HG02870 (cell line): ENCODE results near the gene ABCA3.

Experiments used
- ATAC-seq: cut with Tn5 transposase; IDR thresholded peaks from one replicate; pipeline ENCODE4 v1.9.1; 2021; ENCODE audit warnings: mild to moderate bottlenecking, moderate library complexity; ENCODE audit not compliant: unreplicated experiment

ABCA3 gene

DNA sequence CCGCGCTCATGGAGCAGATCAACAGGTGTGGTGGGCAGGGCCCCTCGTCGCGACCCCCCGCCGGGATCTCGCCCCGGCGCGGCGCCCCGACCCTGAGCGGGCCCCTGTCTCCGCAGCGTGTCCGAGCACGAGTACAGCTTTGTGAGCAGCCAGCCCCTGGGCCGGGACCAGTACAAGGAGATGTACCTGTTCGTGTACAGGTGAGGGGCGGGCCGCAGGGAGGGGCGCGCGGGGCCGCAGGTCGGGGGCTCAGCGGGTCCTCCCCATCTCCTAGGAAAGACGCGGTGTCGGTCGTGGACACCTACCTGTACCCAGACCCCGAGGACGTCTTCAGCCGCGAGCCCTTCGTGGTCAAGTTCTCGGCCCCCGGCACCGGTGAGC, 103.4 kb downstream of the ABCA3 start:
- ATAC-seq = no peak

DNA sequence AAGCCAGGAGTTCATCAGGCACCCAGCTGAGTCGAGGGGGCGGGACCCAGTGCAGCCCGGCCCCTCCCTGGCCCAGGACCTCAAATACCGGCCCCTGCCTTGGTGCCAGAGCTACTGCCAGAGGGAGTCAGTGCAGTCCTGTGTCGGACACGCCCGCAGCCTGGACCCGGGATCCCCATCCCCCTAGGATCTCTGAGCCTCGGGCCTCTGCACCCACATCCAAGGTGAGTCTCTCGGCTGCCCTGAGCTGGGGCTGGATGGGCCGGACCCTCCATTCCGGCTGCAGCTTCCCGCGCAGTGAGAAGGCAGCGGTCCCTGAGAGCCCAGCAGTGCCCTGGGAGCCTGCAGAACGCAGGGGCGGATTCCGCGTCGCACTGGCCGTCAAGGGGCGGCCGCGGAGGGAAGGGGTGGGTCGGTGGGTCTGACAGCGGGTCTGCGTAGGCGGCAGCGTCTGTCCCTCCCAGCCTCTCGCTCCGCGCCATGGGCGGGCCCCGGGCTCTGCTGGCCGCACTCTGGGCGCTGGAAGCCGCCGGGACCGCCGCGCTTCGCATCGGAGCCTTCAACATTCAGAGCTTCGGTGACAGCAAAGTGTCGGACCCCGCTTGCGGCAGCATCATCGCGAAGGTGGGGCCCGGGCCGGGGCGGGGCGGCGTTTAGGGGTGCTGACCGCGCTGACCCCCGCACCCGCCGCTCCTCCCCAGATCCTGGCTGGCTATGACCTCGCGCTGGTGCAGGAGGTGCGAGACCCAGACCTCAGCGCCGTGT, 104.0 kb downstream of the ABCA3 start, which contains the start of gene DNASE1L2:
TSS of gene DNASE1L2 (plus strand) at position 108 of the 765 bp plus-strand sequence. CDS start at position 481, 373 bp downstream.
- ATAC-seq = no peak

DNA sequence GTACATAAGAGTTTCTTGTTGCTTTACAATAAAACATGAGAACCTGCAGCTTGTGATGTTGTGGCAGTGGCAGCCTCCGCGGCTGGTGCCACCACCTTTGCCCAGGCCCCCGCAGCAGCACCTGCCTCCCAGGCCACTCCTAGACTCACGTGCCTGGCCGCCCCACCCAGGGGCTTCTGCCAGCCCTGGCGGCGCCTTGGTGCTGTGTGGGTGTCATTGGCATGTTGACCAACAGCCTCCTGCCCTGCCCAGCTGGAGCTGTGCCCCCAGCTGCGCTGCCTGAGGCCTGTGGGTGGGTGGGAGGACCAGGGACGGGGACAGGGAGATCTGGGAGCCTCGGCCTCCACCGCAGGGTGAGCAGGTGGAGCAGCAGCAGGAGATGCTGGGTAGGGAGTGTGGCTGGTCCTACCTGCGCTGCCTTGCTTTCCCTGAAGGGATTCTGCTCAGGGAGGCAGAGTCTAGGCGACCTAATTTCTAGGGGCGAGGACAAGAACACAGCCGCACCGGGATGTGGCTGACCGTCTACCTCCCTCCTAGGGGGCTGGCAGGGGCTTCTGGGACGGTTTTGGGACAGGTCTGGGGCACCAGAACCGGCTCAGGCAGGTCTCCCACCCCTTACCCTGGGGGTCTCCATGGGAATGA, 104.7 kb downstream of the ABCA3 start:
- no peak for ATAC-seq

DNA sequence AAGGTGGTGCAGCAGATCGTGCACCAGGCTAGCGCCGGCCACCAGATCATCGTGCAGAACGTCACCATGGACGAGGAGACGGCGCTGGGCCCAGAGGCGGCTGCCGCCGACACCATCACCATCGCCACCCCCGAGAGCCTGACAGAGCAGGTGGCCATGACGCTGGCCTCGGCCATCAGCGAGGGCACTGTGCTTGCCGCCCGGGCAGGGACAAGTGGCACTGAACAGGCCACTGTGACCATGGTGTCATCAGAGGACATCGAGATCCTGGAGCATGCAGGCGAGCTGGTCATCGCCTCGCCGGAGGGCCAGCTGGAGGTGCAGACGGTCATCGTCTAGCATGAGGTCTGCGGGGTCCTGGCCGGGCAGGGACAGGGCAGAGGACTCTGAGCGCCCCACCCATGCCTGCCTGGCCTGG, 105.3 kb downstream of the ABCA3 start:
- ATAC-seq = no peak

DNA sequence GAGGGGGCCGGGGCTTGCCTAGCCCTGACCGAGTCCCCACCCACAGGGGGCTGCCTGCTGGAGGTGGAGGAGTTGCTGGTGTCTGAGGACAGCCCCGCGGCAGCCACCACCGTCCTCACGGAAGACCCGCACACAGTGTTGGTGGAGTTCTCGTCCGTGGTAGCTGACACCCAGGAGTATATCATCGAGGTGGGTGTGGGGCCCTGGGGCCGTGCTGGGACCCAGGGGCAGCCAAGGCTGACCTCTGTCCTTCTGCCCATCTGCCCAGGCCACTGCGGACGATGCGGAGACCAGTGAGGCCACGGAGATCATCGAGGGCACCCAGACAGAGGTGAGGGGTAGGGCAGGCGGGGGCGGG, 105.7 kb downstream of the ABCA3 start:
- ATAC-seq = no peak

DNA sequence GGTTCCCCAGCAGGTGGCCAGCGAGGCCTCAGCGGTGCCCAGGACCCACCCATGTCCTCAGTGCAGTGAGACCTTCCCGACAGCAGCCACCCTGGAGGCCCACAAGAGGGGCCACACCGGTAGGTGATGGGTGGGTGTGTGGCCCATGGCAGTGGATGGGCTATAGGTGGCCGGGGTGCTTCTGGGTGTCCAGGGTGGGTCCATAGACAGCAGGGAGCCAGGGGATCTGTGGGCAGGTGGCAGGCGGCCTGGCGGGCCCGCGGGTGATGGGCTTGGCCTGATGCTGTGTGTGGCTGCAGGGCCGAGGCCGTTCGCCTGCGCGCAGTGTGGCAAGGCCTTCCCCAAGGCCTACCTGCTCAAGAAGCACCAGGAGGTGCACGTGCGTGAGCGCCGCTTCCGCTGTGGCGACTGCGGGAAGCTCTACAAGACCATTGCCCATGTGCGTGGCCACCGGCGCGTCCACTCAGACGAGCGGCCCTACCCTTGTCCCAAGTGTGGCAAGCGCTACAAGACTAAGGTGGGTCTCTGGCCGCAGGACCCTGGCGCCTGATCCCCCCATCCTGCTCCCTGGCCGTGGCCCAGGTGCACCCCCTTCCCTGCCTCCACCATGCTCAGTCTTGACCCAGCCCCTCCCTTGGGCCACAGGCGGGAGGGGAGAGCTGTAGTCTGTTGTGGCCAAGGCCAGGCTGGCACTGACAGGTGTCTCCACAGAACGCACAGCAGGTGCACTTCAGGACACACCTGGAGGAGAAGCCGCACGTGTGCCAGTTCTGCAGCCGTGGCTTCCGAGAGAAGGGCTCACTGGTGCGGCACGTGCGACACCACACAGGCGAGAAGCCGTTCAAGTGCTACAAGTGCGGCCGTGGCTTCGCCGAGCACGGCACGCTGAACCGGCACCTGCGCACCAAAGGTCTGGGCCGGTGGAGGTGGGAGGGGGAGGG, 106.4 kb downstream of the ABCA3 start:
- no peak for ATAC-seq

DNA sequence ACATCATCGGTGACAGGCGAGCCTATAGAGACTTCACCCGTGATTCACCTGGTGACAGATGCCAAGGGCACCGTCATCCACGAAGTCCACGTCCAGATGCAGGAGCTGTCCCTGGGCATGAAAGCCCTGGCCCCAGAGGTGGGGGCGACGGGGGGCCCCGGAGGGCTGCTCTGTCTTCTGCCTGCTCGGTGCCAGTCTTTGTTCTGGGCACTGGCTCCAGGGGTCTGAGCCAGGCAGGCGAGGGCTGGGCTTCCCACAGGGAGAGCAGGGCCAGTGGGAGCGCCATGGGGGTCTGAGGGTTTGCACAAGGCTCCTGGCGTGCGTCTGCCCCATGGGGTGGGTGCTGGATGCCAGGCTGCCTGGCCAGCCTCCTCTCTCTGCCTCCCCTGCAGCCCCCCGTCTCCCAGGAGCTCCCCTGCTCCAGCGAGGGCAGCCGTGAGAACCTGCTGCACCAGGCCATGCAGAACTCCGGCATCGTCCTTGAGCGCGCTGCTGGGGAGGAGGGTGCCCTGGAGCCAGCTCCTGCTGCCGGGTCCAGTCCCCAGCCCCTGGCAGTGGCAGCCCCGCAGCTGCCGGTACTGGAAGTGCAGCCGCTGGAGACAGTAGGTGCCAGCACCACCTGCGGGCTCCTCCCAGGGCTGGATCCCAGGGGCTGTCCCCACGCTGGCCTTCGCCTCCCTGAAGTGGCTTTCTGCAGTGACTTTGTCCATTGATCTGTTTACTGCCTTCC, 107.3 kb downstream of the ABCA3 start:
- ATAC-seq = no peak

DNA sequence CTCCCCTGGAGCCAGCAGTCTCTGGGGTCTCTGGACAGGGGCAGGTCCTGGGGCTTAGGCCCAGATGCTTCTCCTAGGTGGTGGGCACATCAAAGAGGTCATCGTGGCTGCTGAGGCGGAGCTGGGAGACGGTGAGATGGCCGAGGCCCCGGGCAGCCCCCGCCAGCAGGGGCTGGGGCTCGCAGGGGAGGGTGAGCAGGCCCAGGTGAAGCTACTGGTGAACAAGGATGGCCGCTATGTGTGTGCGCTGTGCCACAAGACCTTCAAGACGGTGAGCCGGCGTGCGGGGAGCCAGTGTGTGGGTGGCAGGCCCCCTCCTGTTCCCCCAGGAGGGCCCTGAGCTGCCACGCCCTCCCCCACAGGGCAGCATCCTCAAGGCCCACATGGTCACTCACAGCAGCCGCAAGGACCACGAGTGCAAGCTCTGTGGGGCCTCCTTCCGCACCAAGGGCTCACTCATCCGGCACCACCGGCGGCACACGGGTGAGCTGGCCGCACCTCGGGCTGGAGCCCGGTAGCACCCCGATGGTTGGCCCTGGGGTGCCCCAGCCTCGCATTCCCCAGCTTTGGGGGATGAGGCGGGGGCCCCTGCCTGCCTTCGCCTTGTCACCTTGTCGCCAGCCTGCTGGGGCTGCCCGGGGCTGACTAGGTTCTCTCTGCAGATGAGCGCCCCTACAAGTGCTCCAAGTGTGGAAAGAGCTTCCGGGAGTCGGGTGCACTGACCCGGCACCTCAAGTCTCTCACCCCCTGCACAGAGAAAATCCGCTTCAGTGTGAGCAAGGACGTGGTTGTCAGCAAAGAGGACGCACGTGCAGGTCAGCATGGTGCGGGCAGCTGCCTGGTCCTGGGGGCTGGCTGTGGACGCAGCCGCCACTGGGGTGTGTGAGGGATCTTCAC, 108.2 kb downstream of the ABCA3 start:
- ATAC-seq = no peak

DNA sequence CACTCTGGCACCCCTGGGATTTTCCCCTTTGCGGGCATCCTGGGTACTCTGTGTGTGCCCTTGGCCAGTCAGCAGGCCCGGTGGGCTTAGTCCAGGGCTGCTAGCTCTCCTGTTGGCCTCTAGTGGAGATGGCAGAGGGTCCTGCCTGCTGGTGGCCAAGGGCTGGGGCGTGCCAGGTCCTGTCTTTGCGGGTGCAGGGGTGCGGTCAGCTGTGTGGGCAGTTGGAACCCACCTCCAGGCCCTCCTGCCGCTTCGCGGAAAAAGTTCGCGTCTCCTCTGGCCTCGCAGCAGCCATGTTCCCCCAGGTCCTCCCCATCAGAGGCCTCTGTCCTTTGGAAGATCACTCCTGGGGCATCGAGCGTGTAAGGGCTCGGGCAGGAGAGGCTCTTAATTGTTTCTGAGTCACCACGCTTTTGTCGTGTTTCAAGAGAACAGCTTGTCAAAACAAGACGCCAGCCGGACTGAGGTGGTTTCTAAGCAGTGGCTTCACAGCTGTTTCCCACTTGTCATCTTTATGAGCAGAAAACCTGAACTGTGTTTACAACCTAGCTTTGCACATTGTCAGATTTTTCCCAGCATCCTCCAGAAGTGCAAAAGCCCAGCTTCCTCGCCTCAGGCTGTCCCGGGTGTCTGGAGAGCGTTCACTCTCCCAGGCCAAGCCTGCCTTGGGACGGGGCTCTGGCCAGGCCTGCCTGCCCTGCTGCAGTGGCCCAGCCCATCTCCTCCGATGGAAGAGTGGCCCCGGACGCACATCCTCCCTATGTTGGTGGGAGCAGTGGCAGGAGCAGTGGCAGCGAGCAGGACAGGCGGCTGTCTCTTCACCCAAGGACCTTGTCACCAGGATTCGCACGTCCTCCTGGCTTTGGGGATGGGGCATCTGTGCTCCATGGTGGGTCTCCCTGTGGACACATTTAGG, 109.3 kb downstream of the ABCA3 start:
- no peak for ATAC-seq

DNA sequence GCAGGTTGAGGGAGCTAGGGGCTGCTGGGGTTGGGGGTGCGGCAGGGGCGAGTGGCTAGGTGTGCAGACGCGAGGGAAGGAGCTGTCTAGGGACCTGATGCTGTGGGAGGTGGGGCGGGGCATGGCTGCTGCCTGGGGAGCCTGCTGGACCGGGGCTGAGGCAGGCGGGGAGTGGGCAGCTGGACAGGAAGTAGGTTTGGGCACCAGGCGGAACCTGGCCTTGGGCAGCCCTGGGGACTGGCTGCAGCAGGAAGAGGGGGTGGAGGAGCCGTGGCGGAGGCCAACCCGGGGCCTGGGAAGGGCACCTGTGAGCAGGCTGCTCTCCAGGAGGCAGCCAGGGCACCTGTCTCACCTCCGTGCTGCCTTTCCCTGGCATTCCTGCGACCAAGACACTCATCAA, 110.2 kb downstream of the ABCA3 start:
- no peak for ATAC-seq

DNA sequence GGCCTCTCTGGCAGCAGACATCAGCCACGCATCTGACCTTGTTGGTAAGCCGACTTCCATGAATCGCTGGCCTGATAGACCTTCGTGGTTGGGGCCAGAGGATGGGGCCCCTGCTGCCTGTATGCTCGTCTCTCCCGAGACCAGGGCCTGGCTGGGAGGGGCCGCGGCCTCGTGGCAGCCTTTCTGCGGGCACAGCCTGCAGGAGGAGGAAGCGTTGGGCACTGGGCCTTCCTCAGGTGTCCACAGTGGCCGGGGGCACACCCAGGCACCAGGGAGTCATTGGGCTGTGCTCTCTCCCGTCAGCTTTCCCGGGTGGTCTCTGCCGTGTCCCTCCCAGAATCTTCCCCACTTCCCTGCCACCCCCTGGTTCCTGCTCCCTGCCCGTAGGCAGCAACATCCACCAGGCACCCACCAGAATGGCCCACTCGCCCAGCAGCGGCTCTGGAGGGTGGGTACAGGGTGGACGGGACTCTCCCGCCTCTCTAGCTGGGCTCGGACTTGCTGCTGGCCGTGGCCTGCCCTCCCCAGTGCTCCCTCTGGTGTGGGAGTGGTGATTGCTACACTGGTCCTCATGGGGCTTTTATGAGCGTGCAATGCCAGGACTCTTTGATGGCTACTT, 110.8 kb downstream of the ABCA3 start:
- ATAC-seq = no peak

DNA sequence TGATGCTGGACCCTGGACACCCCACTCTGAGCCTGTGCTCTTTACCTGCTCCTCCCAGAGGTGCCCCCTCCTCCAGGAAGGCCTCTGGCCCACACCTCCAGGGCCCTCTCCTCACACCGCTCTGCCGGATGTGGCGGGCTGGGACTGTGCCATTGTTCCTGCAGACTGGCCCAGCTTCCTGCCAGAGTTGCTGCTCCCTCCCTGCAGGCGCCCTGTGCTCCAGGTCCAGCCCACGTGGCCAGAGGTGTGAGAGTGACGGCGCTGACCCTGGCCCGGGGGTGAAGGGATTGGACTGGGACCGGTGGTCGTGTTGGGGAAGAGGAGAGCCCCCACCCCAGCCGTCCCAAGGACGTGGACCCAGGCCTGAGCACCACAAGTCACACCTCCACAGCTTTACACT, 111.4 kb downstream of the ABCA3 start:
- ATAC-seq = no peak

DNA sequence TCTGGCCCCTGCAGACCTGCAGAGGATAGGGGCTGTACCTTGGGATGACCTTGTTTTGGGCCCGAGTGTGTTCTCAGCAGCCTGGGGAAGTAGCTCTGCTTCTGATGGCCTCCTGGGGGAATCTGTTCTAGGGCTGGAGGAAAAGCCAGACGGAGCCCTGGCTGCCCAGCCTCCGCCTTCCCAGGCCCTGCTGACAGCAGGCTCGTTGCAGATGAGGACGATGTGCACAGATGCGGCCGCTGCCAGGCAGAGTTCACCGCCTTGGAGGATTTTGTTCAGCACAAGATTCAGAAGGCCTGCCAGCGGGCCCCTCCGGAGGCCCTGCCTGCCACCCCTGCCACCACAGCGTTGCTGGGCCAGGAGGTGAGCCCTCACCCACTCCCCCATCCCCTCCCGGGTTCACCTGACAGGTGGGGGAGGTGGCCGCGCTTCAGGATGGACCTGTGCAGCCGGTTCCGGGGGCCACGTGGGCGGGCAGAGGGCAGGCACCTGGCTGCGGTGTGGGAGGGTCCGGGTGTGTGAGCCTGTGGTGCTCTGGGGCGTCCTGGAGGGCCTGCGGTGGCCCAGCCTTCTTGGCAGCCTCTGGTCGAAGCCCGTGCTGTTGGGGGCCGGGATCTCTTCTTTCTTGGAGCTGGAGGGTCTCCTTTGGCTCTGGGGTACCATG, 112.2 kb downstream of the ABCA3 start:
- ATAC-seq = no peak

DNA sequence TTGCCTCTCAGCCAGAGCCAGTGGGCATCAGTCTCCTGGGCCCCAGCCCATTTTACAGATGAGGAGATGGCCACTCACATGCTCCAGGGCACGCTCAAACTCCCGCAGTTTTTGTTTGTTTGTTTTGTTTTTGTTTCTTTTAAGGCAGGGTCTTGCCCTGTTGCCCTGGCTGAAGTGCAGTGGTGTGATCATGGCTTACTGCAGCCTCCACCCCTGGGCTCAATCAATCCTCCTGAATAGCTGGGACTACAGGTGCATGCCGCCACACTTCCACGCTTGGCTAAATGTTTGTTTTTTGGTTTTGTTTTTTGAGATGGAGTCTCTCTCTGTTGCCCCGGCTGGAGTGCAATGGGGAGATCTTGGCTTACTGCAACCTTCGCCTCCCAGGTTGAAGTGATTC, 113.6 kb downstream of the ABCA3 start:
- no peak for ATAC-seq

DNA sequence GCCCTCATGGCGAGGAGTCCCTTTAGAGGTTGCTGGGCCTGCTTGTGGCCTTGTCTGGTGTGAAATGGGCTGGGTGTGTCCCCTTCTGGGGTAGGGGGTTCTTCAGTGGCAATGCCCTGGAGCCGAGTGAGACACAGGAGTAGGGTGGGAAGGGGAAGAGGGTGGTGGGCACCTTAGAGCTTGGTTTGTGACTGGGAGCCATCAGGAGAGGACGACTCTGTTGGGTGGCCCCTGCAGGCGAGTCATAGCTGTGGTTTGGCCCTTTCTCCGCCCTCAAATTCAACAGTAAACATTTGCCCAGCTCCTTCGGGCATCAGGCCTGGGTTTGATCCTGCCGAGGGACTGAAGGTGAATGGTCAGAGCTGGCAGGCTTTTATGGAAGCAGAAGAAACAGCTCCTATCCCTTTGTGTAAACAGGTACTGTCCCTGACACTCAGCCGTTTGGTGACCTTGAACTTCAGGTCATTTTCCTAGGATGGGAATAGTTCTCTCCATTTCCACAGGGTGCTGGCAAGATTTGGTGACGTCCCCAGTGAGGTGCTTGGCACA, 114.2 kb downstream of the ABCA3 start:
- no peak for ATAC-seq
